GM18526 (cell line): ENCODE results near the gene VWCE.

Experiments used
- POLR2A ChIP-seq: IDR thresholded peaks from 3 replicates; pipeline ENCODE4 v1.6.1; 2011; ENCODE audit not compliant: insufficient read length; ENCODE audit errors: extremely low read depth

VWCE gene

GRCh38 chr11:61278001-61278470 is 17.1 kb downstream of the VWCE start:
- no peak for TF ChIP-seq POLR2A

- no peak for TF ChIP-seq POLR2A
Measured at GRCh38 chr11:61277186-61278000, 17.7 kb downstream of the VWCE start.

- TF ChIP-seq POLR2A: no peak
Measured at GRCh38 chr11:61275191-61275590, 19.9 kb downstream of the VWCE start.

GRCh38 chr11:61274084-61274483 is 21.0 kb downstream of the VWCE start:
- TF ChIP-seq POLR2A: no peak

GRCh38 chr11:61273178-61274078 is 21.7 kb downstream of the VWCE start:
- TF ChIP-seq POLR2A: no peak

GRCh38 chr11:61272731-61273130 is 22.4 kb downstream of the VWCE start:
- no peak for TF ChIP-seq POLR2A

- TF ChIP-seq POLR2A: no peak
Measured at GRCh38 chr11:61270354-61271076, 24.6 kb downstream of the VWCE start.

GRCh38 chr11:61268588-61269250 is 26.4 kb downstream of the VWCE start:
- no peak for TF ChIP-seq POLR2A

- no peak for TF ChIP-seq POLR2A
Measured at GRCh38 chr11:61267437-61267841, 27.7 kb downstream of the VWCE start.

GRCh38 chr11:61266602-61267001 is 28.5 kb downstream of the VWCE start:
- TF ChIP-seq POLR2A: no peak

- no peak for TF ChIP-seq POLR2A
Measured at GRCh38 chr11:61265357-61265756, 29.8 kb downstream of the VWCE start.

- TF ChIP-seq POLR2A: no peak
Measured at GRCh38 chr11:61264795-61265194, 30.3 kb downstream of the VWCE start.

- TF ChIP-seq POLR2A: no peak
Measured at GRCh38 chr11:61264371-61264770, 30.7 kb downstream of the VWCE start.

GRCh38 chr11:61259363-61259762 is 35.8 kb downstream of the VWCE start:
- TF ChIP-seq POLR2A: no peak

GRCh38 chr11:61258546-61258945 is 36.6 kb downstream of the VWCE start:
- no peak for TF ChIP-seq POLR2A
